ENCODE measurements around the gene HOXC12. TPM values are rescaled to one million over a fixed set of nuclear protein-coding genes. Genes with fewer than 3 reads are reported as not detected.

Gene HOXC12
- total RNA-seq, 1 donor from 2014 or later = 0.30 TPM

DNA sequence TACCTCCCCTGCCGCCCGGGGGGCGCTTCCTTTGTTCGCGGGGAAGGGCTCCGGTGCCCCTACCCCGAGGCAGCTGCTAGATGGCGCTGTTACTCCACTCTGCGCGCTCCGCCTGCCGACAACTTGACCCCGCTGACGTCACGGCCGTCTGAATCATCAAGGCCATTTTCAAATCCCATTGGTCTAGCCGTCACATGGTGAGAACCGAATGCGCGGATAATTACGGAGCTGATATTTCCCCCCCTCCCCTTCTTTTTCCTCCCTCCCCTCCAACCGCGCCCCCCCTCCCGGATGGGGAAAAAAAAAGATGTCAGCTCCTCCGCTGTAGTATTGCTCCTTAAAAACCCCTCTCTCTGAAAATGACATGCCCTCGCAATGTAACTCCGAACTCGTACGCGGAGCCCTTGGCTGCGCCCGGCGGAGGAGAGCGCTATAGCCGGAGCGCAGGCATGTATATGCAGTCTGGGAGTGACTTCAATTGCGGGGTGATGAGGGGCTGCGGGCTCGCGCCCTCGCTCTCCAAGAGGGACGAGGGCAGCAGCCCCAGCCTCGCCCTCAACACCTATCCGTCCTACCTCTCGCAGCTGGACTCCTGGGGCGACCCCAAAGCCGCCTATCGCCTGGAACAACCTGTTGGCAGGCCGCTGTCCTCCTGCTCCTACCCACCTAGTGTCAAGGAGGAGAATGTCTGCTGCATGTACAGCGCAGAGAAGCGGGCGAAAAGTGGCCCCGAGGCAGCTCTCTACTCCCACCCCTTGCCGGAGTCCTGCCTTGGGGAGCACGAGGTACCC, 30.4 kb downstream of the HOXC12 start, which contains the start of gene HOXC10:
Gene HOXC10 (plus strand): TSS at position 246 of the 791 bp plus-strand sequence. CDS start 114 bp downstream, at position 360.
- peak; percentile 100 for DNase-seq

DNA sequence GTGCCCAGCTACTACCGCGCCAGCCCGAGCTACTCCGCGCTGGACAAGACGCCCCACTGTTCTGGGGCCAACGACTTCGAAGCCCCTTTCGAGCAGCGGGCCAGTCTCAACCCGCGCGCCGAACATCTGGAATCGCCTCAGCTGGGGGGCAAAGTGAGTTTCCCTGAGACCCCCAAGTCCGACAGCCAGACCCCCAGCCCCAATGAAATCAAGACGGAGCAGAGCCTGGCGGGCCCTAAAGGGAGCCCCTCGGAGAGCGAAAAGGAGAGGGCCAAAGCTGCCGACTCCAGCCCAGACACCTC, 30.9 kb downstream of the HOXC12 start:
- no peak for DNase-seq

DNA sequence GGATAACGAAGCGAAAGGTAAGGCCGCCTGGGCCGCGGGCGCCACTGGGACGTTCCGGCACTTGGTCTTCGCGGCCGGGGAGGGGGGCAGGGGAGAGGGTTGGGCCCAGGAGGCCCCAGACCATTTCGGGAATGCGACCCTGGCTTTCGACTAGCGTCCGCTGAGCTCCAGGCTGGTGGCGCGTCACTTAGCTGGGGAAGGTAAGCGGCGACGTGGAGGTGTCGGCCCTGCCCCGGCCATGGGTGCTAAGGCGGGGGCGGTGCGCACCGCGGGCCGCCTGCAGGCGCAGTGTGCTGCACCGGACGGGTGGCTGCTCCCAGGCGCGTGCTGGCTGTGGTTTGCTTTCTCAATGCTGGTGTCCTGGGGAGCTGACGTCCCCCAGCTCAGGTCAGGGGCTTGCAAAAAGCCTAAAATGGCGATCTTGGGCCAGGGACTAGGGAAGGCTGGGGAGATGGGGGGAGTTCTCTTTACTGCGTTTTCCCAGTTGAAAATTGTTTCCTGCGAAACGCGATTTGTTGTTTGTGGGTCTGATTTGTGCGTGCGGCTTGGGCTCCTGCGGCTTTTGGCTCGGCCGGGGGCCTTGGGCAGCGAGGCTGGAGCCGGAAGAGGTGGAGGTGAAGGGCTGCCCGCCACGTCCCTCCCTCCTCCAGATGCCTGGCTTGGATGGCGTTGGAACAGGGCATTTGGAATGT, 31.4 kb downstream of the HOXC12 start:
- no peak for DNase-seq

DNA sequence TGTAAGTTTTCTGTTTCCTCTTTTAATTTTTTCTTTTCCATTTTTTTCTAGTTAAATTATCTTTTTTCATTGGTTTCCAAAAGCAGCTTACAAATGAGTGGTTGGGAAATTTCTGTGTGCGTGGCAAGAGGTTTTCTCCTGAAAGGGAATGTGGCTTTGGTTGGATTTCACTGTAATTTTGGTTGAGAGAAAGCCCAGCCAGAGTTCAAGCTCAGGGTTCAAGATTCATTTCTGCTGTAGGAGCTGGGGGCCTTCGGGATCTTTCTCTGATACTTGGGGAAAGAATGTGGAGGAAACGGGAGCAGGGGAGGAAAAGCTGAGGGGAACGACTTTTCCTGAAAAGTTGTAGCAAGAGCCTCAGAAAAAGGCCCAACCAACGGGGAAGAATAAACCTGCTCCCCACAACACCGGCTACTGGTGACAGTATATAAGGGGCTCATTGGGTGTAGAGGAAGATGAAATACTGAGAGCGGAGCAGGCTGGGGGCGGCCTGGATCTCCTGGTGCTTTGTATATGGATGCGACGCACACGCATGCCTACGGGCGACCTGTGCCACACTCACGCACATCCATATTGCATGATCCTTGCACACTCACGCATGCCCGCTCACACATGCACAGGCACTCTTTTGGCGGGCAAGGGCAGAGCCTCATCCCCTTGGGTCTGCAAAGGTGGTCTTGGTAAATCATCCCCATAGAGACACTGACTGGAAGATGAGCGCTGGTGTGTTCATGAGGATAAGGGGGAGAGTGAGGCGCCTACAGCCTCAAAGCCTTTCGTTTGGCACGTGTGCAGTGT, 32.2 kb downstream of the HOXC12 start:
- no peak for DNase-seq

DNA sequence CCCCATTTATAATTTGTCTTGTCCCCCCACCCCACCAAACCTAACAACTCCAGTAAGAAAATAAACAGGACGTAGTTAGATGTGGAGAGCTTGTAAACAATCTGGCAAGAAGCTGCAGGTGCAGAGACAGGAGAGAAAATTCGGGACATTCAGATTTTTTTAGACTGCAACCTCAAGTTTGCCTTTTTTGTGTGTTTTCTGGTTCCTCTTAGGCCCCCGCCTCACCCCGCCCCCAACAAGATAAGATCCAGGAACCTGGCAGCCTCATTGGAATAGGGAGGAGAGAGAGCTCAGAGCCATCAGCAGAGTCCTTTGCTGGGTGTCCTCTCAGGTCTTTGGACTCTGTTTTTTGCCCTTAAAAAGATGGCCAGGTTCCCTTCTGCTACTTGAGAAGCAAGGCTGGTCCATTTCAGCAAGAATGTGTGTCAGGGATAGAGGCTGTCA, 33.1 kb downstream of the HOXC12 start:
- no peak for DNase-seq

DNA sequence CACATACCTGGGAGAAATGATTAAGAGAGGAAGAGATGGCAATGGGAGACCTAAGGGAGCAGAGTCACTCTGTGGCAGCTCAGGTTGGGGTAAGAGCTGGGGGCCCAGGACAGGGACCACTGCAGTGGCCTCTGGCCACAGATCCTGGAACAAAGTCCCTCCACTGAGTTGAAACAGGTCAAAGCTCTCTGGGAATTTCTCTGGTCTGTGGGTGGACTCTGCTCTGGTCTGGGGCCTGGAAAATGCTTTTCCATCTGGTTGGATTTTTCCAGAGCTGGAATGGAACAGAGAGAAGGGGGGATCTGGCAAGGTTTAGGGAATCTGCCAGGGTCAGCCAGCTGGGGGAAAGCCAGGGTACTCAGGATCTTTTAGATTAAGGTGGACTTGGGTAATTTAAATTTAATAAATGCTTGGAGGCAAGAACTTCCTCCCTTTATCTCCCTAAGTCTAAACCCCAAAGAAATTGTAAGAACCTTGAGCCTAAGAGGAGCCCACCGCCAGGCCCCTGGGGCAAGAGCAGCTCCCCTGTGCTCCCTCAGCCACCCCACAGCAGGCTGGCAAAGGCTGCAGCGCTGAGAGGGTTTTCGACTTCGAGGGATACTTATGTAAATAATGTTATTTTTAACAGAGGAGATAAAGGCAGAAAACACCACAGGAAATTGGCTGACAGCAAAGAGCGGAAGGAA, 34.0 kb downstream of the HOXC12 start:
- no peak for DNase-seq

DNA sequence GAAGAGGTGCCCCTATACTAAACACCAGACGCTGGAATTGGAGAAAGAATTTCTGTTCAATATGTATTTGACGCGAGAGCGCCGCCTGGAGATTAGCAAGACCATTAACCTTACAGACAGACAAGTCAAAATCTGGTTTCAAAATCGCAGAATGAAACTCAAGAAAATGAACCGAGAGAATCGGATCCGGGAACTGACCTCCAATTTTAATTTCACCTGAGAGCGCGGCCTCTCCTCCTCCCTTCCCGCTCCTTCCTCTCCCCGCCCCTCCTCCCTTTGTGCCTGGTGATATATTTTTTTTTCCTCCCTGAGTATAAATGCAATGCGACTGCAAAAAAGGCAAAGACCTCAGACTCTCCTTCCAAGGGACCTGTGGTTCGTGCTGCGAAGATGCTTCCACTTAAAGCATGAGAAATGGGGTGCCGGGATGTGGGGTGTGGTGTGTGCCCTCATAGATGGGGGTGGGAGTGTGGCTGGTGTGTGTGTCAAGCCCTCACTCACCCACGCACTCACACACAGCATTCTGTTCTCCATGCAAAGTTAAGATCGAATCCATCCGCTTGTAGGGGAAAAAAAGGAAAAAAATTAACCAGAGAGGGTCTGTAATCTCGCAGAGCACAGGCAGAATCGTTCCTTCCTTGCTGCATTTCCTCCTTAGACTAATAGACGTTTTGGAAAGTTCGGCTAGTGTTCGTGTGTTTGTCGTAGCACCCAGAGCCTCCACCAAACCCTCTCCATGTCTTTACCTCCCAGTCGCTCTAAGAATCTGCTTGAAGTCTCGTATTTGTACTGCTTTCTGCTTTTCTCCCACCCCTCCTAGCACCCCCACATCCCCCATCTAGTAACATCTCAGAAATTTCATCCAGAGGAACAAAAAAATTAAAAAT, 34.8 kb downstream of the HOXC12 start:
- DNase-seq = peak; percentile 84

DNA sequence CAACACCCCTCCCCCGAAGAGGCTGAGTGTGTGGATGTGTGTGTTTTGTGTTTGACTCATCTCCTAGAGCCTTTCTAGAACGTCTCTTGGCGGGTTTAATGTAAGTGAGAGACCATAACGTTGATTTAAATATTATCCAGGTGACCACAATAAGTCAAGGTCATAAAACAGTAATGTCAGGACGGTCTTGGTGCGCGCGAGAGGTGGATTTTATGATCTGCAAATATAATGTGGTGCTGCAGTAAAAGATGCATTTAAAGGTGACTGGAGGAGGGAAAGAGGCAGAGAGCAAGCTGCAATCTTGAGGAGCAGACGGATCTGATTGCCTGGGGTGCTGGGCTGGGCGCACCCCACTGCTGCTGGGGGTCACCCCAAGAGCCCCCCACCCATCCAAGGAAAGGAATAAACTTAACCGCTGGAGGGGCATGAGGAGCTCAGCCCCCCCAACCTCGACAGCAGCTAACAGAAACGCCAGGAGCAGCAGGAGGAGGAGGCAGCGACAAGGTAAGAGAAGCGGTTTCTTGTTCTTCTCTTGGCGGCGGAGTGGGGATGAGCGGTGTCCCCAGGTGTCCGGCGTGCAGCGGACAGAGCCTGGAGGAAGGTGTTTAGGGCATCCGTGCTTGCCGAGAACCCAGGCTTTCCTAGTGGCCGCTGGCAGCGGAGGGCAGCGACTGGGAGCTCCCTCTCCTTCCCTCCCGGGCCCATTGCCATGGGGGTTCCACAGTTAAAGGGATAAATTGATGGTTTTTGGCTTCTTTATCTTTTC, 35.8 kb downstream of the HOXC12 start:
- DNase-seq = no peak

DNA sequence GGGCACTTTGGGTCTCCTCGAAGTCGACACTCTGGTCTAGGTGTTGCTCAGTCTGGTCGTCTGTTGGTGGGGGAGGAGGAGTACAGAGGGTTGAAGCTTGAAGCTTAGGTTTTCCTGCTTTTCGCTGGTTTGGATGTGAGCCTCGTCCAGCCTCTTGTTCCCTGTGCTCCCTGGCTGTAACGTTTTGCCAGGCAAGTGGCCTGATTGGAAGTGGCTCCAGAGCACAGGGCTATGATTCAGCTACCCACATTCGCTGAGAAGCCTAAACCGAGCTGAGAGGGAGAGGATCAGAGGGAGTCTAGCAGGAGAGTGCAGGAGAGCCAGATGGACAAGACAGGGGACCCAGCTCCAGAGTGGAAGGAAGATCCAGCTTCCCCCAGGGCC, 36.4 kb downstream of the HOXC12 start:
- DNase-seq = no peak

DNA sequence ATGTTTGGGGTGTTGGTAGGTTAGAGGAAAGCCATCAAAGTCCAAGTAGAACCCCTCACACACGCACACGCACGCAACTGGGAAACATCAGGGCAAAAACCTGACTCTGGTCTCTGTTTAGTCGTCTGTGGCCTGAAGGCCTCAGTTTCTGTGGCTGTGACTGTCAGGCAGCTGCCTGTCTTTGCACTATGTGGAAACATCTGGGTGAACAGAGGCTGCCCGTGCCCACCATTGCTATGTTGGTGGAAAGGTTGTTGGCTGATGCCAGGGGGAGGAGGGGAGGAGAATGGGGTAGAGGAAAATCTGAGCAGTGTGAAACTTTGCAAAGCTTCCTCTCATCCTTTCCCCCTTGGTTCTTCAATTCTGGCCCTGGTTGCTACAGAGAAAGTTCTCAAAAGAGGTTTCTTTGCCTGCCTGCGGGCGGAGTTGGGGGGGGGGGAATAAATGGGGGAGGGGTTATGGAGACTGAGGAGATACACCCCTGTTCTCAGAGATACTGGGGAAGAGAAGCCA, 37.7 kb downstream of the HOXC12 start:
- DNase-seq = no peak

DNA sequence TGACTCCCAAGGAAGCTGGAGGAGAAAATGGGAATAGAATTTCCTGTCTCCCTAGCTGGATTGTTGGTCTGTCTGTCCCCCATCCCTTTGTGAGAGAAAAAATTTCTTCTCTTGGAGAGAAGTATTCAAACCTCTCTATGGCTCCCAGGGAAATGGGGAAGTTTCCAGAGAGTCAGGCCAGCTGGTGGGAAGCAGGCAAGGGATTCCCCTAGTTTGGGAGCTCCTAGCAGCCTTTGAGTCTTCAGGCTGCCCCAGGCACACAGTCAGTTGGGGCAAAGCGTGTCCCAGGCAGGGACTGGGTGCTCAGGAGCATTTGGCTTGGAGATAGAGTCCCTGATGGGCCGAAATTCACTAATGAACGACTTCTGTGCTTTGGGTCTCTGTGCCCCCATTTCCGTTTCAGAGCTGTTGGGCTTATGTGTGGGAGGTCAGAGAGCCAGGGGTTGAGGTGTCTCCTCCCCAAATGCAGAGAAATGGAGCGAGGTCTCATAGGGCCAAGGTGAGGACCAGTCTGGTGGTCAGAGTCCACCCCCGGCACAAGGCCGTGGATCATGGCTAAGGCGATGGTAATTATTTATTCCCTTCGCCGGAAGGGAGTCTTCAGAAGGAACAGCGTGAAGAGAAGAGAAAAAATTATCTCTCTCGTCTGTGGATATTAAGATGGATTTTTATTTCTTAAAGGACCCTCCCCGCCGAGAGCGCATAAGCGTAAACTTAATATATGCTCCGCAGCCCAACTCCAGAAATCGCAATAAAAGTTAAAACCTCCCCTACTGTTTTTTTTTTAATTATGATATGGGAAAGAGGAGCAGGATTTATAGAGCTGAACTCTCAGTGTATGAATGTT, 38.7 kb downstream of the HOXC12 start:
- DNase-seq = no peak

DNA sequence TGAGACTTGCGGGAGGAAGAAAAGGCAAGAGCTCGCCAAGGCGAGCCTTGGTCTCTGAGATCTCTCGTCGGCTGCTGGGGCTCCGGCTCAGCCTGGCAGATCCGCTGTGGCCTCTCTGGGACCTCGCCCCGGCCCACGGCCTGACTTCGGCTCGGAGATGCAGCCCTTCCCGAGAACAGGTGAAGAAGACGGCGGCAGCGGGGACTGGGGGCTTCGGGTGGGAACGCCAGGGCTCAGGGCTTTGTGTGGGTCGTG, 39.2 kb downstream of the HOXC12 start:
- DNase-seq = no peak

DNA sequence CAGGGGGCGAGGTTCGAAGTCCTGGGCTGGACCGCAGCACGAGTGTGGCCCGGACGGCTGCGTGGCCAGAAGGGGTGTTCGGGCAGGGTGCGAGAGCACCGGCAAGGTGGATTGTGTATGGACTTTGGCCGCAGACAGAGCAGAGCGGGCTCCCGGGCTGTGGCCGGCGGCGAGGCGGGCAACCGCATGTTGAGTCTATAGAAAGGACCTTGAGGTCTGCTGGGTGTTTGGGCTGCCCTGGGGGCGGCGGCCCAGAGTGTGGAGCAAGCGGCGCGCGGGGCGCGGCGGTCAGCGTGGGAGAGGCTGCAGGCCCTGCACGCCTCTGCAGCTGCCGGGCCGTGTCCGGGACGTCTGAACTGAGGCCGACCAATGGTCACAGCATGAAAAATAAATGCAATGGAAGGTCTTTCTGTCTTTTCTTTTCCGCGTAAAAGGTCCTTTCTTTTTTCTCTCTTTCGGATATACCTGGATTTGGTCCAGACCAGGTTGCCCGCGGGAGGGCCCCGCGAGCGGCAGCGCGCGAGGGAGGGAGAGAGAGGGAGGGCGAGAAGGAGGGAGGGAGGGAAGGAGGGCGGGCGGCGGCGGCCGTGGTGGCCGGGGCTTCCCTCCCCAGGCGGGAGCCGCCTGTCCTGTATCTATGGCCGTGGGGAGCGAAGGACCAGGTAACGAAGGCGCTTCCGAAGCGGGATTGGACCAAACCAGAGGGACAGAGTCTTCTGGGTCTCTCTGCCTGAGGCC, 39.7 kb downstream of the HOXC12 start:
- DNase-seq = no peak

DNA sequence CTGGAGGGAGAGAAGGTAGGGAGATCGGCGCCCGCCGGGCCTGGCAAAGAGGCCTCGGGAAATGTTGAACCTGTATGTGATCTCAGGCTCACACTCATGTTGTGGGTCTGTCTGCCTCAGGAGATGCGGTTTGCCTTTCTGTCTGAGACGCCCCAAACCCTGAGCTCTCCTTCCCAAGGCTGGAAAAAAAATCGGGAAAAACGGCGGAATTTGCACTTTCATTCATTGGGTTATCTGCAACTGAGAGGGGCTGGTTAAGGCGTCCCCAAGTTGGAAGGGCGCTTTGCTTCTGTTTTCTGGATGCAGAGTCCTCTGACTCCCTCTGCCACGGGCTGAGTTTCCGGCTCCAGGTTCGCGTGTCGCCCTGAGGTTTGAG, 40.3 kb downstream of the HOXC12 start:
- DNase-seq = no peak

DNA sequence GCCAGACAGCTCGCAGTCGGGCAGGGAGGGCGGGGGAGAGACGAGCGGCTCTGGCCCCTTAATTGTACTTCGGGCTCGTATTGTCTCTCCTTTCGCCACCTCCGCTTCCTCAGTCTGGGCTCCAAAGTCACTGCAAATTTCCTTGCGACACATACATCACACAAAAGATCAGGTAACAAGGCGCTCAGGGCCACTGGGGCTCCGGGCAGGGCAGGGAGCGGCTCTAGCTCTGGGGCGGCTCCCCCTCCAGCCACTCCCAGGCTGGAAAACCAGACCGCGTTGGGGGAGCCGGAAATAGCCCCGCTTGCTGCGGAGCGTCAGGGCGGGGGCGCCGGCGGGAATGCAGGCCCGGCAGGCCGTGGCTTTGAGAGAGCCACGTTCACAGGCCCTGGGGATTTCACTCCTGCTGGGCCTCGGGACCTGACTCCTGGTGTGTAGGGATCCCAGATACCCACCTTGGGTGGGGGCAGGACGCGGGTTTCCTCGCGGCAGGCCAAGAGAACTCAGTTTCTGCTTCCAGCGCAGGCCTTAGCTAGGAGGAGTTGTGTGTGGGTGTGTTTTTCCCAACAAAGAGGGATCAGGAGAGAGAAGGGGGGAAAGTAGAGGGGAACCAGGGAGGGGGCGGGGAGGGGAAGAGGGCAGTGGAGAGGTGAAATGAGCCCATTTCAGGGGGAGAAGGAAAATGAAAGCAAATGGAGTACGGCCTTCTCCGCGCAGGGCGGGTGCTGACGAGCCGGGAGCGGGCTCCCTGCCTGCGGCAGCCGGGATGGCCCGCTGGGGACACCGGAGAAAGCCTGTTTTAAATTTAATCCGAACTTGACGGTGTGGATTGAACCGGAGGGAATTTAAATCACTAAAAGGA, 40.9 kb downstream of the HOXC12 start:
- no peak for DNase-seq

DNA sequence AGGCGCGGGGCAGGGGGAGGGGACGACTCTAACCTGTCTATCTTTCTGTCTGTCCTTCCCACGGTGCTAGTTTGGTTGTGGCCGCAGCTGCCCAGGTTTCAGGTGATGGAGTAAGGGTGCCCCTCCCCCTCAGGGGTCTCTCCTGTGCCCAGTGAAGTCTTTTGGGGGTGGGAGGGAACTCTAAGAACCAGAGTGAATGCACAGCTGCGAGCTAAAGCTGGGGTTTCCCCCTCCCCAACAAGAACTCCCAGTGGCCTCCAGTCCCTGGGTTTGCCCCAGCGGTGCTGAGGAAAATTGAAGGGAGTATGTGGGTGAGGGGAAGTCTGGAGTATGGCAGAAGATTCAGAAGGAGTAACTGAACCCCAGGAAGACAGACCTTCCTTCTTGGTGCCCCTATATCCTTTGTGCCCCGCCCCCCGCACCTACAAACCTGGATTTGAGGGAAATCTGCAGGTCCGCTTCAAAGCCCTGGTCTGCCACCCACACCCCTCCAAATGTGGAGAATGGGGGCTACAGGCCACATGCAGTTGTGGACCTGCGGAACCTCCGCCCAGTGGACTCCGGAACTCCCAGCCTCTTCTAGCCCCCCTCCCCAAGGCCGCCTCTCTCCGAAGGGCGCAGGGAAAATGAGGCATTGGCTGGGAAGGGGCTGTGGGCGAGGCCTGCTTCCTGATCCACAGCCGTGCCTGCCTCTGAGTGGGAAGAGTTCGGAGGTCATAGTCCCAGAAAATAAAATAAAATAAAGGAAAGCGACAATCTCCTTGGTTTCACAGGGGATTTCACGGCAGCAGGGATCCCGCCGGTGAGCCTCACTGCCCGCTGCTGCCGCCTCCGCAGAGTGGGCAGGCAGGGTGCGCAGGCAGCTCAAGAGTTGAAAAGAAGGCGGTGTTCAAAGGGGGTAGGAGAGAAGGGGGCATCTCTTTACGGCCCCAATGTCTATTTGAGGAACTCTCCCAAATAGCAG, 41.8 kb downstream of the HOXC12 start:
- no peak for DNase-seq

Measured in skin of body (tissue), 2 donors.